ENCODE results near the gene ABCA8.

ABCA8 gene

GRCh38 chr17:68942389-68942788 lies 12.8 kb downstream of the ABCA8 start:
- DNase-seq (ENCODE audit: low spot score), result no peak

- DNase-seq (ENCODE audit: low spot score), result no peak
Measured at GRCh38 chr17:68941761-68942160, 13.4 kb downstream of the ABCA8 start.

GRCh38 chr17:68939195-68939594 lies 16.0 kb downstream of the ABCA8 start:
- no peak for DNase-seq (ENCODE audit: low spot score)

- DNase-seq (ENCODE audit: low spot score), result no peak
Measured at GRCh38 chr17:68937890-68938514, 17.2 kb downstream of the ABCA8 start.

- DNase-seq (ENCODE audit: low spot score), result no peak
Measured at GRCh38 chr17:68927516-68927915, 27.7 kb downstream of the ABCA8 start.

- no peak for DNase-seq (ENCODE audit: low spot score)
Measured at GRCh38 chr17:68924793-68925720, 30.1 kb downstream of the ABCA8 start.

GRCh38 chr17:68910789-68911431 lies 44.3 kb downstream of the ABCA8 start:
- DNase-seq (ENCODE audit: low spot score), result no peak

GRCh38 chr17:68910251-68910705 lies 44.9 kb downstream of the ABCA8 start:
- DNase-seq (ENCODE audit: low spot score), result no peak

GRCh38 chr17:68909066-68909465 lies 46.1 kb downstream of the ABCA8 start:
- peak; percentile 69 for DNase-seq (ENCODE audit: low spot score)

GRCh38 chr17:68908045-68908444 lies 47.1 kb downstream of the ABCA8 start:
- no peak for DNase-seq (ENCODE audit: low spot score)

- peak; percentile 45 for DNase-seq (ENCODE audit: low spot score)
Measured at GRCh38 chr17:68906638-68907037, 48.6 kb downstream of the ABCA8 start.

- DNase-seq (ENCODE audit: low spot score), result no peak
Measured at GRCh38 chr17:68903286-68903685, 51.9 kb downstream of the ABCA8 start.

- no peak for DNase-seq (ENCODE audit: low spot score)
Measured at GRCh38 chr17:68897557-68897956, 57.6 kb downstream of the ABCA8 start.

- no peak for DNase-seq (ENCODE audit: low spot score)
Measured at GRCh38 chr17:68892658-68893057, 62.5 kb downstream of the ABCA8 start.

- no peak for DNase-seq (ENCODE audit: low spot score)
Measured at GRCh38 chr17:68892193-68892592, 63.0 kb downstream of the ABCA8 start.

GRCh38 chr17:68886401-68886800 lies 68.8 kb downstream of the ABCA8 start:
- DNase-seq (ENCODE audit: low spot score), result no peak

- no peak for DNase-seq (ENCODE audit: low spot score)
Measured at GRCh38 chr17:68884888-68885287, 70.3 kb downstream of the ABCA8 start.

GRCh38 chr17:68878226-68878885 lies 76.8 kb downstream of the ABCA8 start:
- DNase-seq (ENCODE audit: low spot score), result no peak

- DNase-seq (ENCODE audit: low spot score), result no peak
Measured at GRCh38 chr17:68871447-68871846, 83.7 kb downstream of the ABCA8 start.

GRCh38 chr17:68870976-68871375 lies 84.2 kb downstream of the ABCA8 start:
- no peak for DNase-seq (ENCODE audit: low spot score)

- no peak for DNase-seq (ENCODE audit: low spot score)
Measured at GRCh38 chr17:68870161-68870826, 84.9 kb downstream of the ABCA8 start.

- no peak for DNase-seq (ENCODE audit: low spot score)
Measured at GRCh38 chr17:68868708-68869107, 86.5 kb downstream of the ABCA8 start.

Data from RKO (cell line).